Measurements from ENCODE around the gene TCERG1L.

- TF ChIP-seq CTCF (IDR thresholded peaks at IDR 0.05 in 8 of 11, conservative IDR thresholded peaks at IDR 0.05 in 3 of 11) (no peak), POLR2AphosphoS5 (IDR thresholded peaks at IDR 0.05) (no peak), POLR2A (IDR thresholded peaks at IDR 0.05) (no peak)
Observed at GRCh38 chr10:131067690-131068089, 243.8 kb downstream of the TCERG1L start.
